A673 (cell line): ENCODE data around the gene ACOXL. TPM values are rescaled to one million over a fixed set of nuclear protein-coding genes. Genes with fewer than 3 reads are reported as not detected.

Experiments used
- BruUV-seq: library from RNA; stranded (reverse); fragments of 400-500 nt; replicated peaks from 2 replicates; lab custom pipeline; 2021; lab: Mats Ljungman, UMichigan
- CTCF ChIA-PET: fragments of 300-600 bp; sonication (Branson Sonifier 250); formaldehyde crosslinking; loops from one replicate; lab custom pipeline; 2022; ENCODE audit warnings: antibody characterized with exemption; lab: Charles Lee
- POLR2A ChIA-PET: fragments of 300-600 bp; sonication (Branson Sonifier 250); formaldehyde crosslinking; loops from one replicate; lab custom pipeline; 2022; ENCODE audit warnings: antibody characterized with exemption; ENCODE audit not compliant: low non-redundant PET; lab: Charles Lee
- DNase-seq: peaks from one replicate; pipeline ENCODE4 v3.0.0-alpha.2; 2015; ENCODE audit warnings: low spot score
- H3K27ac ChIP-seq: fragments of 200-600 bp; sonication (generic); 2 replicates; pipeline ENCODE4 v1.5.1; 2016; ENCODE audit warnings: mixed run types, low read depth, mild to moderate bottlenecking, mixed read lengths, antibody characterized with exemption, low read length; ENCODE audit not compliant: poor library complexity, severe bottlenecking
- H3K27me3 ChIP-seq: fragments of 200-600 bp; sonication (generic); replicated peaks from 2 replicates; pipeline ENCODE4 v1.6.1; 2017; ENCODE audit warnings: mixed run types, low read depth, mild to moderate bottlenecking, mixed read lengths, antibody characterized with exemption, low read length; ENCODE audit not compliant: insufficient read depth, poor library complexity
- H3K36me3 ChIP-seq: fragments of 200-600 bp; sonication (generic); 2 replicates; pipeline ENCODE4 v1.6.1; 2016; ENCODE audit warnings: mixed run types, mild to moderate bottlenecking, mixed read lengths, antibody characterized with exemption, low read length; ENCODE audit not compliant: insufficient read depth, poor library complexity, severe bottlenecking
- H3K4me1 ChIP-seq: fragments of 200-600 bp; sonication (generic); 2 replicates; pipeline ENCODE4 v1.6.1; 2017; ENCODE audit warnings: mixed run types, mild to moderate bottlenecking, mixed read lengths, antibody characterized with exemption, low read length; ENCODE audit not compliant: insufficient read depth, poor library complexity, severe bottlenecking
- H3K4me3 ChIP-seq: fragments of 200-600 bp; sonication (generic); 2 replicates; pipeline ENCODE4 v1.5.1; 2016; ENCODE audit warnings: low read depth, mixed run types, mild to moderate bottlenecking, mixed read lengths, low read length; ENCODE audit not compliant: poor library complexity, severe bottlenecking
- H3K9me3 ChIP-seq: fragments of 200-600 bp; sonication (generic); 2 replicates; pipeline ENCODE4 v1.6.1; 2016; ENCODE audit warnings: mixed run types, low read depth, mild to moderate bottlenecking, mixed read lengths, antibody characterized with exemption, low read length; ENCODE audit not compliant: poor library complexity, severe bottlenecking
- EZH2 ChIP-seq: fragments of 200-600 bp; sonication (generic); IDR thresholded peaks from 2 replicates; pipeline ENCODE4 v1.6.1; 2017; ENCODE audit warnings: borderline replicate concordance, low read depth, mild to moderate bottlenecking, mixed read lengths, antibody characterized with exemption, low read length; ENCODE audit not compliant: poor library complexity, severe bottlenecking
- intact Hi-C: fragments of 100-400 bp; cut with micrococcal nuclease; formaldehyde crosslinking; loops from one replicate; pipeline ENCODE4 v1.10.0; 2022; ENCODE audit not compliant: unreplicated experiment
- total RNA-seq: library from RNA; stranded (reverse); gene quantifications from 2 replicates; pipeline ENCODE4 v1.2.3, GENCODE V29; 2021
- TF ChIP-seq, protein P1 (sequence below): fragments of 300-800, 200-600 bp; sonication (generic); conservative IDR thresholded peaks from 2 replicates; pipeline ENCODE4 v1.5.1; 2017; ENCODE audit warnings: low read depth, mild to moderate bottlenecking, antibody characterized with exemption, low read length, moderate library complexity, mixed read lengths

ACOXL gene
- total RNA-seq, 1 experiment from 2014 or later = not detected

DNA sequence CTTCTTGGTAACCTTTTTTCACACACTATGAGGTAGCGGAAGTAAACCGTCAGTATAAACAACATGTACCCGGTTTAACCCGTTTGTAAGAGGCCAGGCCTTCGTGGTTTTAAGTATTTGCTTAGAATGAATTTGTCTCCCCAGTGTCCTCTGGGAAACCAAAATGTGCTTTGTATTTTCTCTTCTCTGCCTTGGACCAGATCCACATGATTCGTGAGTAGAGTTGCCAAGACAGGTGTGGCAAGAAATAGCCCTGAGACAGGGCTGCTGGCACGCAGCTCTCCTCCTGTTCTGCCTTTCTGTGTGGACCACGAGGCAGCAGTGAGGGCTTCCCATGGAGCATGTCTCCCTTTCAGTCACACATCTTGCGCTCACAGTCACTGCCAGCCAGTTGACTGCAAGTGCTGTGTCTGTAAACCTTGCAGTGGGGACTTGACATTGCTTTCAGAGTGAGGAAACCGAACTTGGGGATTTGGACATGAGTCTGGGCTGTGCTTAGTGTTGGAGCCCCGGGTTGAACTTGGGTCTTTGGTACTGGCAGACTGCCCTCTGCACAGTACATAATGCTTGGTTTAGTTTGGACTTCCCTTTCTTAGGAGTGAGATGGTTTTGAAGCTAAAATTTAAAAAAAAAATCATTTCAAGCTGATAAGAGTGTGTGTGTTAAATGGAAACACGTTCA lies 407.4 kb downstream of the ACOXL start:
- H3K4me3 ChIP-seq = no peak overlapping the region
- no TSS peak for BruUV-seq
- TF ChIP-seq, protein P1, sequence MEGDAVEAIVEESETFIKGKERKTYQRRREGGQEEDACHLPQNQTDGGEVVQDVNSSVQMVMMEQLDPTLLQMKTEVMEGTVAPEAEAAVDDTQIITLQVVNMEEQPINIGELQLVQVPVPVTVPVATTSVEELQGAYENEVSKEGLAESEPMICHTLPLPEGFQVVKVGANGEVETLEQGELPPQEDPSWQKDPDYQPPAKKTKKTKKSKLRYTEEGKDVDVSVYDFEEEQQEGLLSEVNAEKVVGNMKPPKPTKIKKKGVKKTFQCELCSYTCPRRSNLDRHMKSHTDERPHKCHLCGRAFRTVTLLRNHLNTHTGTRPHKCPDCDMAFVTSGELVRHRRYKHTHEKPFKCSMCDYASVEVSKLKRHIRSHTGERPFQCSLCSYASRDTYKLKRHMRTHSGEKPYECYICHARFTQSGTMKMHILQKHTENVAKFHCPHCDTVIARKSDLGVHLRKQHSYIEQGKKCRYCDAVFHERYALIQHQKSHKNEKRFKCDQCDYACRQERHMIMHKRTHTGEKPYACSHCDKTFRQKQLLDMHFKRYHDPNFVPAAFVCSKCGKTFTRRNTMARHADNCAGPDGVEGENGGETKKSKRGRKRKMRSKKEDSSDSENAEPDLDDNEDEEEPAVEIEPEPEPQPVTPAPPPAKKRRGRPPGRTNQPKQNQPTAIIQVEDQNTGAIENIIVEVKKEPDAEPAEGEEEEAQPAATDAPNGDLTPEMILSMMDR = no peak
- no peak for TF ChIP-seq EZH2
- H3K27ac ChIP-seq = no peak overlapping the region
- POLR2A ChIA-PET = no interaction called here
- no peaks in the 10 kb centered on the region for H3K36me3 ChIP-seq
- no peaks in the 10 kb centered on the region for H3K9me3 ChIP-seq
- H3K4me1 ChIP-seq = peaks cover 15% of the 10 kb centered on the region
- CTCF ChIA-PET = no interaction called here
- intact Hi-C loops = no loop called here
- no peaks in the 10 kb centered on the region for H3K27me3 ChIP-seq
- no peak for DNase-seq

DNA sequence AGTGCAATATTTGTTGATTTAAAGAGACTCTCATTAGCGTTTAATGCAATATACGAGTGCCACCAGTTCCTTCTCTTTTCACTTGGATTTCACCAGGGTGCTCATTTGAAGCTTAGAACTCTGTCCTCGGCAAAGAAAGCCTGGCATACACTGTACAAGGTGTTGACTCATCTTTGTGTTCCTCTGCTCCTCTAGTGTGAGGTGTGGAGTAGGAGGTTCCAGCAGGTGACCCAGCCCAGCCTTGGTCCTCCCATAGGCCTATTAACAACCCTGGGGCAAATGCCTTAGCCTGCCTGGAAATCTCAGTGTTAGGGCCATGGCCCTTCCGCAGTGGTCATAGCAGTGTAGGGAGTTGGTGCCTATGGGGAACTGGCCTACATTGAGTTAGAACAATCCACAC lies 408.4 kb downstream of the ACOXL start:
- no peak for DNase-seq
- no TSS peak for BruUV-seq
- CTCF ChIA-PET = no interaction called here
- Histone ChIP-seq H3K4me1 (peaks cover 15% of the 10 kb centered on the region), H3K27ac (no peak overlapping the region), H3K4me3 (no peak overlapping the region), H3K9me3 (no peaks in the 10 kb centered on the region), H3K36me3 (no peaks in the 10 kb centered on the region), H3K27me3 (no peaks in the 10 kb centered on the region)
- no peak for TF ChIP-seq EZH2
- TF ChIP-seq, protein P1 = no peak
- intact Hi-C loops = no loop called here
- POLR2A ChIA-PET = no interaction called here

DNA sequence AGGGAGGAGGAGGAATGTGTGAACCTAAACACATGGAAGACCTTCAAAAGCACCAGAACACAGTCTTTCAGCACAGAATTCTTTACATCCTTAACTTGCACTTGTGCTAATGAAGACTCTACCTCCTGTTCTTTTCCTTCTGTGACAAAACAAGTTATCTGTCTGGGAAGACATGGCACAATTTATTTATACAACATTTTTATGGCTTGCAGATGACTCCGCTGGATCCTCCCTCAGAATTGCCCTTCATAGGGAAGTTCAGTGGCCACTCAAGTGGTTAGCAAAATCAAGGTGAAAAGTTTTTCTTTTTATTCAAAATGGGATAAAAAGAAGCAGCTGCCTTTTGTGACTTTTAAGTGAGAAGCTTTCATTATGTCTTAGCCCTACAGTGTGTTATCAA lies 409.7 kb downstream of the ACOXL start:
- TF ChIP-seq, protein P1 = no peak
- Histone ChIP-seq H3K4me1 (peaks cover 15% of the 10 kb centered on the region), H3K27ac (no peak overlapping the region), H3K36me3 (no peaks in the 10 kb centered on the region), H3K9me3 (no peaks in the 10 kb centered on the region), H3K4me3 (no peak overlapping the region), H3K27me3 (no peaks in the 10 kb centered on the region)
- intact Hi-C loops = no loop called here
- no TSS peak for BruUV-seq
- ChIA-PET POLR2A (no interaction called here), CTCF (no interaction called here)
- no peak for DNase-seq
